Small intestine (tissue), 7 donors: Measurements from ENCODE around the gene HDAC4. TPM values are rescaled to one million over a fixed set of nuclear protein-coding genes. Genes with fewer than 3 reads are reported as not detected.

Source experiments
- DNase-seq, 2 donors: peaks; one replicate each; pipeline versions ENCODE4 v3.0.0 to v3.0.0-alpha.2; 2013
- FAIRE-seq: peaks from 2 replicates; lab custom pipeline; 2012; peaks lifted over from hg19 to GRCh38; lab: Jason Lieb, UNC
- H3K27ac ChIP-seq, 3 donors: one replicate each; pipeline ENCODE4 v1.5.1; 2013; ENCODE audit warnings: low read length in 2 of 3, mild to moderate bottlenecking in 2 of 3, control low read depth in 1 of 3, inconsistent platforms in 1 of 3, low read depth in 1 of 3, moderate library complexity in 1 of 3
- H3K27me3 ChIP-seq, 3 donors: one replicate each; pipeline ENCODE4 v1.6.1; 2013; ENCODE audit warnings: low read length in 3 of 3, inconsistent platforms in 1 of 3; ENCODE audit not compliant: control insufficient read depth in 3 of 3, insufficient read depth in 3 of 3
- H3K36me3 ChIP-seq, 3 donors: one replicate each; pipeline ENCODE4 v1.6.1; 2013; ENCODE audit warnings: low read length in 3 of 3, inconsistent platforms in 1 of 3, low read depth in 1 of 3, mild to moderate bottlenecking in 1 of 3, moderate library complexity in 1 of 3; ENCODE audit not compliant: control insufficient read depth in 3 of 3, insufficient read depth in 2 of 3
- H3K4me1 ChIP-seq, 3 donors: one replicate each; pipeline ENCODE4 v1.6.1; 2013; ENCODE audit warnings: low read length in 2 of 3, inconsistent platforms in 1 of 3, low read depth in 1 of 3, mild to moderate bottlenecking in 1 of 3, moderate library complexity in 1 of 3; ENCODE audit not compliant: control insufficient read depth in 3 of 3, insufficient read depth in 2 of 3
- H3K4me3 ChIP-seq, 3 donors: one replicate each; pipeline ENCODE4 v1.5.1; 2013; ENCODE audit warnings: low read length in 3 of 3, control low read depth in 1 of 3, inconsistent platforms in 1 of 3, low read depth in 1 of 3, mild to moderate bottlenecking in 1 of 3, moderate library complexity in 1 of 3
- H3K9me3 ChIP-seq, 2 donors: one replicate each; pipeline ENCODE4 v1.6.1; 2013; ENCODE audit warnings: low read depth in 1 of 2, low read length in 1 of 2; ENCODE audit not compliant: control insufficient read depth in 2 of 2, insufficient read depth in 1 of 2
- WGBS, 3 donors: extraction: QIAGEN DNeasy Blood & Tissue Kit; methylation state at CpG; one replicate each; pipeline ENCODE4 v1.1.7; 2013; 5-methylcytosine and 5-hydroxymethylcytosine counted together
- polyA plus RNA-seq, 4 donors: library from polyadenylated mRNA; stranded (reverse) in 3 of 4; unstranded in 1 of 4; fragments of 200-250 nt in 3 of 4; fragments of 120-200 nt in 1 of 4; gene quantifications; one replicate each; pipeline versions ENCODE4 v1.2.1 to v1.2.3, GENCODE V29; 2013
- donor health status: healthy with polysubstance abuse.
- donor health status: control.
- donor health status: control.
- donor health status: Bipolar disorder and iron deficiency.
- donor health status: healthy.

The HDAC4 gene
- polyA plus RNA-seq, 4 donors, result 3.1 to 11.3 (median 5.9) TPM

DNA sequence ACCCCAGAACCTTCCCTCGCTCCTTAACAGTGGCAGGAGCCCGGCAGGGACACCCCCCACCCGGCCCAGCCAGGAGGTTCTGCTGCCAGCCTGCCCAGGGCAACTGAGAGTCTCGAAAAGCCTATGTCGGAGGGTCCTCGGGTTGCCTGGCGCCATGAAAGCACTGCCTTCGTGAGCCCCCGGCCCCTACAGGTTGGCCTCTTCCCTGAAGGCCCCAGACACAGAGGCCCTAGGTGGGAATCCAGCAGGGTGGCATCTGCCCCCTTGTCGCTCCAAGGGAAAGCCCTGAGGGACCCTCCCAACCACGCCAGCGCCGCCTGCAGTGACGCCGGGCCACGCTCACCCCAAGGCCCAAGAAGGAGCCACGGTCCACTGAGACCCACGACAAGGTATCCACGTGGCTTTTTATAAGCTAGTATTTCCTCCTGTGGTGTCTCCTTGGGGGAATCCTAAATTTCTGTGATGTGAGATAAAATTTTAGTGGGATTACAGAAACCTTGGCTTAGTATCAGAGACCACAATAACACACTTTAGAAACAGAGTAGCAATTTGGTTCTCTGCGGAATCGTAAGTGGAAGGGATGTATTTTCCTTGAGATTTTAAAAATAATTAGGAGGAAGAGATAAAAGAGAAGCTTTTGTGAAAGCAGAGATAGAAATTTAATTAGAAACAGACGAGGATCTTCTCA is 138.9 kb downstream of the HDAC4 start:
- no peak for FAIRE-seq
- no peak for DNase-seq
- WGBS, 3 donors, result 95 to 97% (median 95%) methylated on average over 22 of the region's 22 CpGs

DNA sequence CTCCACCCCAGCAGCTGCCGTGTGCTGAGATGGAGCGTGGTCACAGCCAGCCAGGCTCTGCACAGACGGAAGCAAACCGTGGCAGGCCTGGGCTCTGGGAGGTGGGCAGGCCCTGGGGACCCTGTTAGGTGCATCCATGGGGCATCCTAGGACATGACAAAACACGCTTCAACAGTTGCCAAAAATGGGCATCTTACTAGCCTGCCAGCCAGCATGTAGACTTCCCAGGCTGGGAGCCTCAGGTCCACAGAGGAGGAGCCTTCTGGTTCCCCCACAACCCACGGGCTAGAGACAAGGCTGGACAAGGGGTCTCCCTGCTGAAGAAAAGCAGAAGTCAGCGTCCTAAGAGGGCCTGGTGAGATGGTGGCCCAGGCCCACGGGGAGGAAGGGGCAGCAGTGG is 139.5 kb downstream of the HDAC4 start:
- no peak for DNase-seq
- H3K27ac ChIP-seq, result no peak overlapping the region
- H3K4me3 ChIP-seq, result no peak overlapping the region
- no peak for FAIRE-seq
- H3K27me3 ChIP-seq, result no peaks in the 10 kb centered on the region
- peaks cover 0 to 11% of the 10 kb centered on the region in 2 donors for H3K9me3 ChIP-seq
- H3K4me1 ChIP-seq, result peaks cover 16 to 26% (median 17%) of the 10 kb centered on the region in 3 donors
- WGBS, 3 donors, result 90 to 96% (median 94%) methylated on average over 8 of the region's 8 CpGs
- H3K36me3 ChIP-seq, result peaks cover 0 to 4% (median 0%) of the 10 kb centered on the region in 3 donors

More for the DNA sequence above, 138.9 kb downstream of the HDAC4 start:
- Histone ChIP-seq H3K27me3 (no peaks in the 10 kb centered on the region), H3K4me1 (peaks cover 20 to 32% (median 23%) of the 10 kb centered on the region in 3 donors), H3K4me3 (no peak overlapping the region), H3K9me3 (peaks cover 0 to 11% of the 10 kb centered on the region in 2 donors), H3K36me3 (peaks cover 0 to 4% (median 0%) of the 10 kb centered on the region in 3 donors), H3K27ac (no peak overlapping the region)

DNA sequence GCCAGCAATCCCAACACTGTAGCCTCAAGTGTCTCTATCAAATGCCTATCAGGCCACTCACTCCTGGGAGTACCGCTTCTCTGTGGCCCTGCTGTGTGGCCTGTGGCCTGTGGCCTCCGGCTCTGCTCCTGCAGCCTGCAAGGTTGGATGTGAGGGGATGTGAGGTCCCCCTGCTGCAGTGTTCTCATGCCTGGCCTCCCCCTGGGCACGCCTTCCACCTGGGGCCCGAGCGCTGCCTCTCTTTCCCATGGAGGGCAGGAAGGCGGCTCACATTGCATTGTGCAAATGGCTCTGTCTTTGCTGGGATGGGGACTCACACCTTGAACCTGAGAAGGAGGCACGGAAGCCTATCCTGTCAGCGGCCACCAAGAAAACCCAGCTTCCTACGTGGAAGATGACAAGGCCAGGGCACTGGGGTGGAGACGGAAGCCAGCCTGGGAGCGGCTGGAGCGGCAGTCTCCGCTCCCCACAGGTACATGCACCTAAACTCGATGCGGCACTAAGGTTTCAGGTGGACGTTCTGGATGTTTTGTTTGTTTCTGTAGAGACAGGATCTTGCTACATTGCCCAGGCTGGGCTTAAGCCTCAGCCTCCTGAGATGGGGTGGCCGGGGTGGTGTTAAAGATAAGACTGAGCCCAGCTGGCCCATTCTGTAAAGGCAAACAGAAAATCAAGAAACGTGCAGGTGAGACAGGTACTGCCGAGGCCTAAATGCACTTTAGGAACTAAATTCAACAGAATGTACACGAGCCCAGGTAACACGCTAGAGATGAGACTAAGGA is 140.1 kb downstream of the HDAC4 start:
- no peak overlapping the region for H3K27ac ChIP-seq
- WGBS, 3 donors, result 92 to 95% (median 94%) methylated on average over 21 of the region's 21 CpGs
- H3K36me3 ChIP-seq, result peaks cover 0 to 4% (median 0%) of the 10 kb centered on the region in 3 donors
- peaks cover 0 to 11% of the 10 kb centered on the region in 2 donors for H3K9me3 ChIP-seq
- DNase-seq, result no peak
- no peaks in the 10 kb centered on the region for H3K27me3 ChIP-seq
- peaks cover 10 to 20% (median 14%) of the 10 kb centered on the region in 3 donors for H3K4me1 ChIP-seq
- H3K4me3 ChIP-seq, result no peak overlapping the region
- FAIRE-seq, result no peak

DNA sequence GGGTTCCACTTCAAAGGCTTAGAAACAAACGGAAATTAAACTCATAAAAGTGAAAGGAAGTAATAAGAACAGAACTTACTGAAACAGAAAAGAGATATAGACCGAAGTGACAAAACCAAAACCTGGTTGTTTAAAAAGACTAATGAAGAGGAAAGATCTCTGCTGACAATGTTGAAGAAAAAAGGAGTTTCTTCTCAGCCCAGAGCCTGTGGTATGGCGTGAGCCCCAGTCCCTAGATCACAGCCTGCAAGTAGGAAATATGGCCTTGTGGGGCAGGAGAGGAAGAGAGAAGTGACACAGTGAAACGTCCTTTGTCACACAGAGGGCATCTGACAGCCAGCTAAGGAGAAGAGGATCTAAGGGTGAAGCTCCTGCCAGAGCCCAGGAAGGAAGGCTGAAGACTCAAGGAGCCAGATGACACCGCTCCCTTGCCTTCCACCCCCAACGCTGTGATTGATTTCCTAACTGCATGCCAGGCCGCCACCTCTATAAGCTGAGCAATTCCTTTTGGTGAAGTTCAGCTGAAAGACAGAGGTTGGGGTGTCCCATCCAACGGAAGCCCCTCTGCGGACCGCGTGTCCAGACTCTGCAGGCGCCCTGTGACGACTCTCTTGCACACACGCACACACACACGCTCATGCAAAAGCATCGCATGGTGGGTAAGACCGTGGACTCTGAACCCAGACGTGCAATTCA is 141.1 kb downstream of the HDAC4 start:
- peaks cover 4 to 10% (median 8%) of the 10 kb centered on the region in 3 donors for H3K4me1 ChIP-seq
- 71 to 79% (median 71%) methylated on average over 18 of the region's 18 CpGs for WGBS, 3 donors
- FAIRE-seq, result no peak

GRCh38 chr2:239259173-239259572 is 141.6 kb downstream of the HDAC4 start:
- DNase-seq (no peak), FAIRE-seq (no peak)
- Histone ChIP-seq H3K9me3 (peaks cover 0 to 11% of the 10 kb centered on the region in 2 donors), H3K36me3 (peaks cover 0 to 4% (median 0%) of the 10 kb centered on the region in 3 donors), H3K27me3 (no peaks in the 10 kb centered on the region), H3K4me1 (peaks cover 2 to 5% (median 3%) of the 10 kb centered on the region in 3 donors), H3K27ac (peak overlapping the region in 1 of 3 donors; percentile 8), H3K4me3 (no peak overlapping the region)
- WGBS, 3 donors, result 76 to 87% (median 84%) methylated on average over 4 of the region's 4 CpGs

More for the DNA sequence above, 141.1 kb downstream of the HDAC4 start:
- Histone ChIP-seq H3K4me3 (no peak overlapping the region), H3K36me3 (peaks cover 0 to 4% (median 0%) of the 10 kb centered on the region in 3 donors), H3K9me3 (peaks cover 0 to 11% of the 10 kb centered on the region in 2 donors), H3K27ac (peak overlapping the region in 1 of 3 donors; percentile 71), H3K27me3 (no peaks in the 10 kb centered on the region)
- DNase-seq, result no peak

DNA sequence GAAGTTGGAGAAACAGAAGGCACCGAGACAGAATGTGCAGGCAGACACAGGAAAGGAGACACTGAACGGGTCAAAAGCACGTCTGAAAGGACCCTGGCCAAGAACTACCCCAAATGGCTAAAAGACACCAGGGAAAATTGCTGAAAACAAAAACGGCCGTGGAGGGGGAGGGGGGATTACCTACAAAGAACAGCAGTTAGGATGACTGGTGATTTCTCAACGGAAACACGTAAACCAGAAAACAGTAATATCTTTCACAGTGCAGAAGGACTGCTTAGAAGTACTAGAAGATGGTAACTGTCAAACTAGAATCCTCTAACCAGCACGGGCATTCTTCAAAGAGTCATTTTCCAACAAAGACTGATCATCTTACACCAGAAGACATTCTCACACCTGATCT is 142.6 kb downstream of the HDAC4 start:
- Histone ChIP-seq H3K36me3 (peaks cover 0 to 4% (median 0%) of the 10 kb centered on the region in 3 donors), H3K27me3 (no peaks in the 10 kb centered on the region), H3K4me1 (peaks cover 2 to 3% (median 3%) of the 10 kb centered on the region in 3 donors), H3K4me3 (no peak overlapping the region), H3K9me3 (peaks cover 0 to 11% of the 10 kb centered on the region in 2 donors), H3K27ac (peak overlapping the region in 1 of 3 donors; percentile 8)
- 80 to 90% (median 86%) methylated on average over 8 of the region's 8 CpGs for WGBS, 3 donors
- no peak for FAIRE-seq
- no peak for DNase-seq

- no peaks in the 10 kb centered on the region for H3K27me3 ChIP-seq
- H3K36me3 ChIP-seq, result peaks cover 0 to 4% (median 0%) of the 10 kb centered on the region in 3 donors
- no peak overlapping the region for H3K27ac ChIP-seq
- no peak for FAIRE-seq
- no peak for DNase-seq
- peaks cover 0 to 11% of the 10 kb centered on the region in 2 donors for H3K9me3 ChIP-seq
- H3K4me3 ChIP-seq, result no peak overlapping the region
- H3K4me1 ChIP-seq, result peaks cover 2 to 3% (median 3%) of the 10 kb centered on the region in 3 donors
Measured at GRCh38 chr2:239257511-239257937, 143.3 kb downstream of the HDAC4 start.

- Histone ChIP-seq H3K36me3 (peaks cover 0 to 2% (median 0%) of the 10 kb centered on the region in 3 donors), H3K4me3 (no peak overlapping the region), H3K4me1 (peaks cover 2 to 3% (median 3%) of the 10 kb centered on the region in 3 donors), H3K27me3 (no peaks in the 10 kb centered on the region), H3K27ac (peak overlapping the region in 1 of 3 donors; percentile 36), H3K9me3 (peaks cover 0 to 11% of the 10 kb centered on the region in 2 donors)
- WGBS, 3 donors, result 73 to 92% (median 91%) methylated on average over 6 of the region's 6 CpGs
- DNase-seq (no peak), FAIRE-seq (no peak)
Measured at GRCh38 chr2:239256350-239256743, 144.5 kb downstream of the HDAC4 start.
